B cell (primary cell): ENCODE data around the gene POLN. TPM values are rescaled to one million over a fixed set of nuclear protein-coding genes. Genes with fewer than 3 reads are reported as not detected.

Experiments
- ATAC-seq: fragments of 200-7000 bp; cut with Tn5 transposase; one replicate; pipeline ENCODE4 v1.10.0; 2021; ENCODE audit warnings: low read depth, mild to moderate bottlenecking, moderate number of reproducible peaks, moderate library complexity
- CTCF ChIA-PET: fragments of 350-600 bp; sonication (Branson Sonifier 250); formaldehyde crosslinking; loops from one replicate; lab custom pipeline; 2021; ENCODE audit warnings: antibody characterized with exemption, inconsistent platforms; lab: Charles Lee
- POLR2A ChIA-PET: fragments of 350-600 bp; sonication (Branson Sonifier 250); formaldehyde crosslinking; loops from one replicate; lab custom pipeline; 2021; ENCODE audit warnings: antibody characterized with exemption; lab: Charles Lee
- DNase-seq: peaks from one replicate; pipeline ENCODE4 v3.0.0; 2013
- H2AFZ ChIP-seq: 2 replicates; pipeline ENCODE4 v1.6.1; 2012; ENCODE audit warnings: mild to moderate bottlenecking, low read depth, low read length; ENCODE audit not compliant: insufficient read depth, poor library complexity, severe bottlenecking
- H3K27ac ChIP-seq, 2 donors: 1 replicate in 1 of 2; 2 replicates in 1 of 2; pipeline ENCODE4 v1.5.1; 2012 to 2013; ENCODE audit warnings: low read length in 2 of 2, mild to moderate bottlenecking in 2 of 2, moderate library complexity in 1 of 2
- H3K27me3 ChIP-seq, 4 experiments: fragments of 200-600 bp in 1 of 4; sonication (generic) in 1 of 4; replicated peaks in 1 of 4; 1 replicate in 2 of 4; 2 replicates in 2 of 4; pipeline versions ENCODE4 v1.6.1 to v1.7.0; 2013 to 2016; ENCODE audit warnings: low read length in 3 of 4, mild to moderate bottlenecking in 2 of 4, mixed read lengths in 1 of 4, moderate library complexity in 1 of 4; ENCODE audit not compliant: insufficient read depth in 4 of 4, control insufficient read depth in 3 of 4; ENCODE audit errors: control extremely low read depth in 1 of 4
- H3K36me3 ChIP-seq, 2 experiments: replicated peaks in 1 of 2; 1 replicate in 1 of 2; 2 replicates in 1 of 2; pipeline versions ENCODE4 v1.6.1 to v1.7.1; 2013; ENCODE audit warnings: low read length in 1 of 2; ENCODE audit not compliant: insufficient read depth in 2 of 2, control insufficient read depth in 1 of 2; ENCODE audit errors: control extremely low read depth in 1 of 2, extremely low read depth in 1 of 2
- H3K4me1 ChIP-seq, 2 donors: fragments of 200-600 bp in 1 of 2; sonication (generic) in 1 of 2; 1 replicate in 1 of 2; 2 replicates in 1 of 2; pipeline versions ENCODE4 v1.5.1 to v1.6.1; 2013 to 2017; ENCODE audit warnings: low read length in 2 of 2; ENCODE audit not compliant: control insufficient read depth in 2 of 2, insufficient read depth in 2 of 2
- H3K4me2 ChIP-seq: replicated peaks from 2 replicates; pipeline ENCODE3; 2012; ENCODE audit warnings: mild to moderate bottlenecking, low read depth, low read length; ENCODE audit not compliant: poor library complexity, severe bottlenecking
- H3K4me3 ChIP-seq, 5 experiments: fragments of 200-600 bp in 1 of 5; sonication (generic) in 1 of 5; 1 replicate in 3 of 5; 2 replicates in 2 of 5; pipeline versions ENCODE4 v1.5.1 to v1.7.0; 2011 to 2016; ENCODE audit warnings: low read length in 4 of 5, mild to moderate bottlenecking in 4 of 5, low read depth in 2 of 5, control low read depth in 1 of 5, moderate library complexity in 1 of 5; ENCODE audit not compliant: insufficient read depth in 1 of 5; ENCODE audit errors: control extremely low read depth in 1 of 5, extremely low read depth in 1 of 5
- H3K79me2 ChIP-seq: fragments of 200-600 bp; sonication (generic); one replicate; pipeline ENCODE4 v1.6.0; 2016; ENCODE audit warnings: low read length; ENCODE audit not compliant: control insufficient read depth, insufficient read depth
- H3K9ac ChIP-seq: fragments of 200-600 bp; sonication (generic); 2 replicates; pipeline ENCODE4 v1.6.1; 2017; ENCODE audit warnings: mild to moderate bottlenecking, low read length, moderate library complexity
- H3K9me3 ChIP-seq, 3 donors: one replicate each; pipeline versions ENCODE4 v1.6.1 to v1.7.1; 2013; ENCODE audit warnings: low read length in 2 of 3; ENCODE audit not compliant: control insufficient read depth in 2 of 3, insufficient read depth in 1 of 3; ENCODE audit errors: control extremely low read depth in 1 of 3
- H4K20me1 ChIP-seq: 2 replicates; pipeline ENCODE4 v1.6.0; 2012; ENCODE audit warnings: mild to moderate bottlenecking, low read length; ENCODE audit not compliant: insufficient read depth, control insufficient read depth, poor library complexity, severe bottlenecking
- H3K27ac Mint-ChIP-seq: one replicate; pipeline ENCODE4 v1.8.0; 2021; ENCODE audit warnings: mixed read lengths
- H3K27me3 Mint-ChIP-seq: one replicate; pipeline ENCODE4 v1.8.0; 2021; ENCODE audit warnings: mixed read lengths
- H3K4me1 Mint-ChIP-seq: one replicate; pipeline ENCODE4 v1.8.0; 2021; ENCODE audit warnings: mixed read lengths
- H3K4me3 Mint-ChIP-seq: one replicate; pipeline ENCODE4 v1.8.0; 2021; ENCODE audit warnings: mixed read lengths
- H3K9me3 Mint-ChIP-seq: one replicate; pipeline ENCODE4 v1.8.0; 2022; ENCODE audit warnings: mixed read lengths; ENCODE audit not compliant: insufficient read depth
- EZH2 ChIP-seq: IDR thresholded peaks from 2 replicates; pipeline ENCODE4 v1.6.1; 2012; ENCODE audit warnings: borderline replicate concordance, low read depth, mild to moderate bottlenecking, moderate library complexity, low read length; ENCODE audit not compliant: insufficient read depth, poor library complexity, severe bottlenecking
- WGBS: methylation state at CpG from one replicate; pipeline ENCODE4 v1.1.5; 2013; ENCODE audit warnings: missing lambda C conversion rate; ENCODE audit not compliant: insufficient coverage; 5-methylcytosine and 5-hydroxymethylcytosine counted together
- intact Hi-C: fragments of 100-400 bp; cut with micrococcal nuclease; formaldehyde crosslinking; loops from one replicate; pipeline ENCODE4 v1.10.0; 2022
- polyA plus RNA-seq: library from polyadenylated mRNA; depleted of rRNA; stranded (reverse); fragments of >200 nt; gene quantifications from 2 replicates; pipeline ENCODE4 v1.2.3, GENCODE V29; 2012
- total RNA-seq, 2 donors: library from RNA; stranded (reverse); fragments of 120-200 nt in 1 of 2; gene quantifications; 1 replicate in 1 of 2; 2 replicates in 1 of 2; pipeline versions ENCODE4 v1.2.3 to v1.2.4, GENCODE V29; 2013 to 2022
- TF ChIP-seq, protein P1 (sequence below): fragments of 200-600 bp; IDR thresholded peaks from one replicate; pipeline ENCODE4 v1.8.0; 2022; ENCODE audit warnings: antibody characterized with exemption, mild to moderate bottlenecking

Gene POLN
- total and polyA plus RNA-seq, 2 donors (not counting 1 experiment from before 2014, with no cell fraction given) = 0.73 to 1.5 TPM

- Histone ChIP-seq H3K4me1 (no peaks in the 10 kb centered on the region), H3K9me3 (no peaks in the 10 kb centered on the region), H3K27ac (no peak overlapping the region), H3K9ac (no peak overlapping the region), H2AFZ (no peak overlapping the region), H3K4me3 (no peak overlapping the region), H3K79me2 (no peaks in the 10 kb centered on the region), H4K20me1 (no peaks in the 10 kb centered on the region), H3K36me3 (no peaks in the 10 kb centered on the region), H3K27me3 (no peaks in the 10 kb centered on the region), H3K4me2 (no peak overlapping the region)
- Mint-ChIP-seq H3K27me3 (no peaks in the 10 kb centered on the region), H3K4me3 (no peak overlapping the region), H3K27ac (no peak overlapping the region), H3K9me3 (no peaks in the 10 kb centered on the region), H3K4me1 (no peaks in the 10 kb centered on the region)
- intact Hi-C loops = no loop called here
- DNase-seq = no peak
- CTCF ChIA-PET = no interaction called here
- ATAC-seq = no peak
- POLR2A ChIA-PET = no interaction called here
- 82% methylated on average over 17 of the region's 17 CpGs for WGBS
- TF ChIP-seq, protein P1, sequence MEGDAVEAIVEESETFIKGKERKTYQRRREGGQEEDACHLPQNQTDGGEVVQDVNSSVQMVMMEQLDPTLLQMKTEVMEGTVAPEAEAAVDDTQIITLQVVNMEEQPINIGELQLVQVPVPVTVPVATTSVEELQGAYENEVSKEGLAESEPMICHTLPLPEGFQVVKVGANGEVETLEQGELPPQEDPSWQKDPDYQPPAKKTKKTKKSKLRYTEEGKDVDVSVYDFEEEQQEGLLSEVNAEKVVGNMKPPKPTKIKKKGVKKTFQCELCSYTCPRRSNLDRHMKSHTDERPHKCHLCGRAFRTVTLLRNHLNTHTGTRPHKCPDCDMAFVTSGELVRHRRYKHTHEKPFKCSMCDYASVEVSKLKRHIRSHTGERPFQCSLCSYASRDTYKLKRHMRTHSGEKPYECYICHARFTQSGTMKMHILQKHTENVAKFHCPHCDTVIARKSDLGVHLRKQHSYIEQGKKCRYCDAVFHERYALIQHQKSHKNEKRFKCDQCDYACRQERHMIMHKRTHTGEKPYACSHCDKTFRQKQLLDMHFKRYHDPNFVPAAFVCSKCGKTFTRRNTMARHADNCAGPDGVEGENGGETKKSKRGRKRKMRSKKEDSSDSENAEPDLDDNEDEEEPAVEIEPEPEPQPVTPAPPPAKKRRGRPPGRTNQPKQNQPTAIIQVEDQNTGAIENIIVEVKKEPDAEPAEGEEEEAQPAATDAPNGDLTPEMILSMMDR = no peak
- no peak for TF ChIP-seq EZH2
These were observed 164.1 kb downstream of the POLN start for GRCh38 chr4:2077537-2078460.

- no peak overlapping the region for H3K4me3 Mint-ChIP-seq
- Histone ChIP-seq H3K9ac (no peak overlapping the region), H3K4me2 (no peak overlapping the region), H3K36me3 (no peaks in the 10 kb centered on the region), H3K27ac (no peak overlapping the region), H2AFZ (no peak overlapping the region), H3K4me3 (no peak overlapping the region), H3K9me3 (no peaks in the 10 kb centered on the region), H3K79me2 (no peaks in the 10 kb centered on the region), H3K4me1 (no peaks in the 10 kb centered on the region), H4K20me1 (no peaks in the 10 kb centered on the region), H3K27me3 (no peaks in the 10 kb centered on the region)
- no peak for DNase-seq
- TF ChIP-seq EZH2 = no peak
- TF ChIP-seq, protein P1 = no peak
- ChIA-PET POLR2A (no interaction called here), CTCF (no interaction called here)
- no peak overlapping the region for H3K27ac Mint-ChIP-seq
- WGBS = 92% methylated on average over 8 of the region's 9 CpGs
- no peaks in the 10 kb centered on the region for H3K4me1 Mint-ChIP-seq
- intact Hi-C loops = no loop called here
- no peak for ATAC-seq
- no peaks in the 10 kb centered on the region for H3K27me3 Mint-ChIP-seq
- H3K9me3 Mint-ChIP-seq = no peaks in the 10 kb centered on the region
These were observed 164.9 kb downstream of the POLN start for GRCh38 chr4:2076908-2077536.
